ENCODE data around the gene TOB2. TPM values are rescaled to one million over a fixed set of nuclear protein-coding genes. Genes with fewer than 3 reads are reported as not detected.

TOB2 gene, protein sequence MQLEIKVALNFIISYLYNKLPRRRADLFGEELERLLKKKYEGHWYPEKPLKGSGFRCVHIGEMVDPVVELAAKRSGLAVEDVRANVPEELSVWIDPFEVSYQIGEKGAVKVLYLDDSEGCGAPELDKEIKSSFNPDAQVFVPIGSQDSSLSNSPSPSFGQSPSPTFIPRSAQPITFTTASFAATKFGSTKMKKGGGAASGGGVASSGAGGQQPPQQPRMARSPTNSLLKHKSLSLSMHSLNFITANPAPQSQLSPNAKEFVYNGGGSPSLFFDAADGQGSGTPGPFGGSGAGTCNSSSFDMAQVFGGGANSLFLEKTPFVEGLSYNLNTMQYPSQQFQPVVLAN
- 35.2 TPM for polyA plus RNA-seq (ENCODE audit: insufficient read length)

DNA sequence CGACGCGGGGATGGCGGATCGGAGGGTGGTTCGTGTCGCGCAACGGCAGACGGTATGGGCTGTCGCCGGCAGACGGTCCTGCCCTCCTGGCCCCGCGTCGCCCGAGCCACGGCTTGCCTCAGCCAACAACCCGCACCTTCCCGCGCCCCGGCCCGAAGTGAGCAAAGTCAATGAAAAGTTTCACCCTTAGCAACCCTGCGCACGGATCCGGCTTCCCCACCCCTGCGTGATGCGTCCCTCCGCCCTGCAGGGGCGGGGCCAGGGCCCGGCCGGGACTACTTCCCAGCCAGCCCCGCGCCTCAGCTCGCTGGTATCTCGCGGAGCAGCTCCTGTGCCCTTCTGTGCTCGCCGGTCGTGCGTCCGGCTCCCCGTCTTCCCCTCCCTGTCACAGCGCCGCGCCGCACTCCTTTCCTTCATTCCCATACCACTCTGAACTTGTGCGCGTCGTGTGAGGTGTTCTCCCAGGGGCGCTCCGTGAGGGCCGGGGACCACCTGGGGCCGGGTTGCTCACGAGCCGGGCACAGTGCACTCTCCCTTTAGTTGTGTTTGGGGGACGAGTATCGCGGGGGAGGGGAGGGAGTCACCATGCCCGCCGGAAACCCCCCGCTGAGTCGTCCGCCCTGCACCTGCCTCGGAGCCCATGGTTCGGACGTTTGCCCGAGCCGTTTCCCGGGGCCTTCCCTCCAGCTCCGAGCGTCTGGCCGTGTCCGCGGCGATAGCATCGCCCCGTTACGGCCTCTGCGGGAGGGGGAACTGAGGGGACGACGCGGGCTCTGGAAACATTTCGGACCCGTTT is at the start of gene TOB2:
TOB2 (minus strand) TSS at position 163 of the 796 bp plus-strand sequence. CDS start 9,456 bp downstream, outside the sequence.
- DNase-seq (ENCODE audit: low read depth) = peak; percentile 83

DNA sequence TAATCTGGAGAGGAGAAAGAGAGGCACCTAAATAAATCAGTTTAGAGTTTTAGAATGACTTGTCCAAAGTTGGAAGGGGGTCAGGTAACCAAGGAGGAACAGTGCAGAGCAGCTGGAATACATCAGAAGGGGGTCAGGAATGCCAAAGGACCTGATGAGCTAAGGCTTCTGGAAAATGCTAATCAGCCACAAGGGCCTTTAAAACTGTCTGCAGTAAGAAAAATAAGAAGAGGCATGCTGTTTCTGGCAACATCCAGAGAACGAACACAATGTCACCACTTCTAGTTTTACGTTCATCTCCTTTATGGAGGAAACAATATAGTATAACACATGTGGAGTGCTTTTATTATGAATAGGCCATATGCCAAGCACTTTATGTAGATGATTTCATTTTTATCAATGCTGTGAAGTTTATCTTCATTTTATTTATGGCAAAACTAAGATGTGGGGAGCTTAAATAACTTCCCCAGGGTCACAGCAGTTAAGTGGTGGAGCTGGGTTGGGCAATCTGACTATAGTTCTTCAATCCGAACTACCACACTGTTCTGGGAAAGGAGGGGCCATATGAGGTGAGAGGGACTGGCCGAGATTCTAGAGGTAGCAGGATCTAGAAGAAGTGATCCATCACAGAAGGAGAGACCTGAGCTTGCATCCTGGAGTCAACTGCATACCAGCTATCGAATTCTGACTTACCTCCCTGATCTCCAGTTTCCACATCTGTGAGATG is 44.9 kb upstream of the TOB2 start:
- peak; percentile 19 for DNase-seq (ENCODE audit: low read depth)

DNA sequence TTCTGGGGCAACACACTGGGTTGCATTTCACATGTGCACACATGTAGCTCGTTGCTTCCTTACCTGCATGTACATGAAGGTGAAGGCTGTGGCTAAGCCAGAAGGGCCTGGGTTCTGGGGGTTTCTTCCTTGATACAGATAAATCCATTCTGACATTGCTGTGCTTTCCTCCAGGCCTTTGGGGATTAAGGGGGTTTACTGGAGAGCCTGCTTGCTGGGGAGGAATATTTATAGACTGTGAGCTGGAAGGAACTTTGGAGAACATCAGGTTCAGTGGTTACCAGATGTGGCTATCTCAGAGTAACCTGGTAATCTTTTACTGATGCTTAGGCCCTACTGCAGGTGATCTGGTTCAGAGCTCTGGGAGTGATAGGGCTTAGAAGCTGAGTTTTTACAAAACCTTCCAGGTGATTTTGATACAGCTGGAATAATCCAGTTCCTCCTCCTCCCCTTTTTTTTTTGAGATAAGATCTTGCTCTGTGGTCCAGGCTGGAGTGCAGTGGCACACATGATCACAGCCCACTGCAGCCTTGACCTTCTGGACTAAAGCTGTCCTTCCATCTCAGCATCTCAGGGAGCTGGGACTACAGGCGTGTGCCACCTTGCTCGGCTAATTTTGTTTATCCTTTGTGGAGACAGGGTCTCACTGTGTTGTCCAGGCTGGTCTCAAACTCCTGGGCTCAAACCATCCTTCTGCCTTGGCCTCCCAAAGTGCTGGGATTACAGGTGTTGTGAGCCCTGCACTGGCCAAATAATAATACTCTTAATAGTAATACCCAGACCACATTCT is 42.2 kb upstream of the TOB2 start:
- no peak for DNase-seq (ENCODE audit: low read depth)

DNA sequence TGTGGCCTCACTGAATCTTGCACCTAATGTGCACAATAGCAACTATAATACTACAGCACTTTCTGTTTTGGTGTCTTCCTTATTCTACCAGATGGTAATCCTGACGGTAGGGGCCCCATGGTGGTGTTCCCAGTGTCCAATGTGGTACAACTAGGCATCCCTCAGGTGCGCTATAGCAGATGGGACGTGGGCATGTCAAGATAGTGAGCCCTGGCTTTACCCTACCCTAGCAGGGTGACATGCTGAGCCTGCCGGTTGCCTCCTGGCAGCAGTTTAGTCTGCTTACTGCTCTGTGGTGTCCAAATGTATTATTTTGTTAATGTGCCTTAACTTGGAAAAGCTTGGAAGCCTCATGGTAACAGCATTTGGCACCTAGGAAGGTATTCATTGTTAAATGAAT is 41.5 kb upstream of the TOB2 start:
- DNase-seq (ENCODE audit: low read depth) = no peak

DNA sequence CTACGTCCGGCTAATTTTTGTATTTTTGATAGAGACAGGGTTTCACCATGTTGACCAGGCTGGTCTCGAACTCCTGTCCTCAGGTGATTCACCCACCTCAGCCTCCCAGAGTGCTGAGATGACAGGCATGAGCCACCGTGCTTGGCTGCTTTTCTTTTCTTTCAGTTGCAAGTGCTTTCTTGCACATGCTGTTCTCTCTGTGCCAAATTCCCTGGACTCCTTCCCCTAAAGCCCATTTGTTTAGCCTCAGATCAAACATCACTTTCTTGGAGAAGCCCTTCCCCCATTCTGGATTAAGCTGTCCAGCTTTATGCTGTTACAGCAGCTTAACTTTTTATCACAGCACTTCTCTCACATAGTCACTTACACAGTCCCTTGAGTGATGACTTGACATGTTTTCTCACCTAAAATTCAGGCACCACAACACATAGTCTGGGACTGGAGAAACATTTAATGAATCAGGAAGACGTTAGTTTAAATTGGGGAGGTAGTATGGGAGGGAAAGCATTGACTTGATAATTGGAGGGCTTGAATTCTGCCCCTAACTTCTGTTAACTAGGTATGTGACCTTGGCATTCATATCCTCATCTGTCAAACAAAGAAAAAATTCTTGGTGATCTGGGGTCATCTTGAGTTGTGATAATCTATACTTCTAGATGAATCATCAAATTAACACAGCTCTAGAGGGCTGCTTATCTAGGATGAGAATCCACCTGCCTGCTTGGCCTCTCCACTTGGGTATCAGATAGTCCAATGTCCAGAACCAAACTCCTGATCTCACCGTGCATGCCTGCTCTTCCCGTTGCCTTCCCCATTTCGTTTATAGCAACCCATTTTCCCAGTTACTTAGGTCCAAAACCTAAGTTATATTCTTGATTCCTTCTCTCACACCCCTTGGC is 40.7 kb upstream of the TOB2 start:
- no peak for DNase-seq (ENCODE audit: low read depth)

DNA sequence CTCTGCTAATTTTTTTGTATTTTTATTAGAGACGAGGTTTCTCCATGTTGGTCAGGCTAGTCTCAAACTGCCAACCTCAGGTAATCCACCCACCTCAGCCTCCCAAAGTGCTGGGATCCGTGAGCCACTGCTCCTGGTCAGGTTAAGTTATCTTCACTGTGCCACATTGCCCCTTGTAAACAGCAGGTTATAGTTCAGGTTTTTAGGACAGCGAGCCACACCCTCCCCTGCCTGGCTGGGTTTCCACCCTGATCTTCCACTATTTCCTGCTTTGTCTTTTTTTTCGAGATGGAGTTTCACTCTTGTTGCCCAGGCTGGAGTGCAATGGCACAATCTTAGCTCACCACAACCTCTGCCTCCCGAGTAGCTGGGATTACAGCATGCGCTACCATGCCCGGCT is 38.4 kb upstream of the TOB2 start:
- DNase-seq (ENCODE audit: low read depth) = no peak

DNA sequence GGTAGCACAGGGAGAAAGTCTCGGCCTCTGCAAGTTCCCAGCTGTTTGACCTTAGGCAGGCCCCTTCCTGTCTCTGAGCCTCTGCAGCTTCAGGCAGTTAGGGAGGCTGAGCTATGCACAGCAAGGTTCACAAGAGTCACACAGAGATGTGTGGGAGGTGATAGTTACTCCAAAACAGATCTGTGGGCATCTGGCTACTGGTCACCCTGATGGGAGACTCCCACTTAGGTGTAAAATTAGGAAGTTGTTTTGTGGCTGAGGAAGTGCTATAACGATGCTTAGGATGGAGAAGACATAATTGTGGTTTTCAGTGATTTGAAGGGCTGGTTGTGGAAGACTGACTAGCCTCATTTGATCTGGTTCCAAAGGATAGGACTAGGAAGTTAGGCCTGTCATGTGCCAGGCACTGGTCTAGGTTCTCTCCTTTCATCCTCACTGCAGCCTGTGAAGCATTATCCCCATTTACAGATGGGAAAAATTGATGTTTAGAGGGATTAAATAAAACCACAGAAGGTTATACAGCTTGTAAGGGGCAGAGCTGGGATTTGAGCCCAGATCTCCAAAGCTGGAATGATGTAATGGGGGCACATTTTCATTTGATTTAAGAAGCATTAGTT is 35.8 kb upstream of the TOB2 start:
- no peak for DNase-seq (ENCODE audit: low read depth)

DNA sequence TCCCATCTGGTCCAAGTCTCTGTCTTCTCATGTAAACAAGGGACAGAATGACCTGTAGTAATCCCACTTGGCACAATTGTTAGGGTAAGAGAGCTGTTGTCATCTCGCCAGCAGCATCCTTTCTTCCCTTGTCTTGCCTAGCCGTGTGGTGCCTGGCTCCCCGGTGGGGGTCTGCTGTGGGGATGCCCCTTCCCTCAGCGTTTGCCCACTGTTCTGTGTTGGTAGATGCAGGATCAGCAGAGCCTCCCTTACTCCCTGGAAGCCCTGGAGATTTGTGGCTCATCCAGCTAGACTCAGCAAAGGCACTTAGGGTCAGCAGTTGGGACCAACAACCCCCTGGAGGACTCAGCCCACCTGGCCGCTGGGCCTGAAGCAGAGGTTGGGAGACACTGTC is 35.3 kb upstream of the TOB2 start:
- DNase-seq (ENCODE audit: low read depth) = no peak

DNA sequence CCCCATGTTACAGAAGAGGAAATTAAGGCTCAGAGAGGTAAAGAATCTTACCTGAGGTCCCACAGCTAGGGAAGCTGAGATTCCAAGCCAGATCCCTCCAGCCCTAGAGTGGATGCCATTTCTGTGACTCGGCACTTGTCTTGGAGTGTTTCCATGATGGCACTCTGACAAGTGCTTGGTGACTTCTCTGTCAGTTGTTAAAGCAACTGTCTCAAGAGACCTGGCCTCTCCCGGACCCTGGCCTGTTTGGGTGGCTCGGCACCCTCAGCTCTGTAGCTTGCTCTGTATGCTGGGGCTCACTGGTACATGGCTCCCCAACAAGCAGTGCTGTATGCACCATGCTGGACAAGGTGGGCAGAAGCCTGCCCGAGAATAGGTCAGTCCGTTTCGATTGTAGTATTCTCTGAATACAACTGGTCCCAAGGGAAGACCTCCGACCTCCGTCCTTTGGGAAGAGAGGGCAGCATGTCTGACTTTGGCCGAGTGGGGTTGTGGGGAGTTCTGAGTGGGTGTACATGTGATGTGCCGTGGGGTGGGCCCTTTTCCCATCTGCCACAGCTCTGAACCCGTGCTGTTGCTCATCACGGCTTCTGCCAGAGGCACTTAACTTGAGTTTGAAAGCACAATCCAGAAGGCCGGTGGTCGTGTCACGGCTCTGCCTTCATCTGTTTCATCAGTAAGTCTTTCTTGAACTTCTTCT is 34.7 kb upstream of the TOB2 start:
- no peak for DNase-seq (ENCODE audit: low read depth)

DNA sequence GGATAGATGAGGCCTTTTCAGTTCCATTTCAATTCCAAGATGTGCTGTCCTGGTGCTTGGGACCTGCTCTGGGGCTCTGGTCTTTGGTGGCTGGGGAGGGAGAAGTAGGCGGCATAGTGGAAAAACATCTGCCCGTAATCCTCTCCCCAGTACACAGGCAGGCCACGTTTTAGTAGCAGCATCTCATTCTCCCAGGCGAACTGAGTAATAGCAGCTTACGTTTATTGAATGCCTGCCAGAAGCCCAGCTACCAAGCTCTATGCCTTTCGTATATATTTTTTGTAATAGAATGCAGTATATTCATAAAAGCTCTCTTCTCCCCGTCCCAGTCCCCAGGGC is 33.8 kb upstream of the TOB2 start:
- no peak for DNase-seq (ENCODE audit: low read depth)

DNA sequence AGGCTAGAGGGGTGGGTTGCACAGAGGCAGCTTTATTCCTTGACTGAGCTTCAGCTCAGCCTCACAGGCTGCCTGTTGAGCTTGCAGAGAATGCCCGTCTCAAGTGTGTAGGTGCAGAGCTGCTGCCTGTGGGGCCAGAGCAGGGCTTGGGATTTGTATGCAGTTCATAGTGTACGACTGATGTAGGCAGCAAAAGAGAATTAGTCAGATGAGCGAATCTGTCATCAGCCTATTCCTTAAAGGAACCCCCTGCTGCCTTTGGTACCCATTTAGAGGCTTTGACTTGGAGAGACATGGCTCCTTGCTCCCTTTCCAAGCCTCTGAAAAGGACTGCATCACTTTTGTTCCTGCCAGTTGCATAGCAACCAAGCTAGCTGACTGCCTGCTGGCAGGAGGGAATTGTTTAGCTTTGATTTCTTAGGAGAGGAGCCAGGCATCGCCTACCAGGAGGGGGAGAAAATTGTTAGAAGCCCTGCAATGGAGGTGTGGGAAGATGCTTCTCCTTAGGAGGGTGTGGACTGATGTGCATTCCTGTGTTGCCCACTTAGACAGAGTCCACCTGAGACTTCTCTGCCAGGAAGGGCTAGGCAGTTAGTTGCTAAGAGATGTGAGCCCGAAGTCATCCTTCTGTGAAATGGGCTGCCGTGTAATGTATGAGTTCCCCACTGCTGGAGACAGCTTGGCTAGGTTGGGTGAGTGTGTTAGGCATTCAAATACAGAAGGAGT is 33.2 kb upstream of the TOB2 start:
- DNase-seq (ENCODE audit: low read depth) = no peak

DNA sequence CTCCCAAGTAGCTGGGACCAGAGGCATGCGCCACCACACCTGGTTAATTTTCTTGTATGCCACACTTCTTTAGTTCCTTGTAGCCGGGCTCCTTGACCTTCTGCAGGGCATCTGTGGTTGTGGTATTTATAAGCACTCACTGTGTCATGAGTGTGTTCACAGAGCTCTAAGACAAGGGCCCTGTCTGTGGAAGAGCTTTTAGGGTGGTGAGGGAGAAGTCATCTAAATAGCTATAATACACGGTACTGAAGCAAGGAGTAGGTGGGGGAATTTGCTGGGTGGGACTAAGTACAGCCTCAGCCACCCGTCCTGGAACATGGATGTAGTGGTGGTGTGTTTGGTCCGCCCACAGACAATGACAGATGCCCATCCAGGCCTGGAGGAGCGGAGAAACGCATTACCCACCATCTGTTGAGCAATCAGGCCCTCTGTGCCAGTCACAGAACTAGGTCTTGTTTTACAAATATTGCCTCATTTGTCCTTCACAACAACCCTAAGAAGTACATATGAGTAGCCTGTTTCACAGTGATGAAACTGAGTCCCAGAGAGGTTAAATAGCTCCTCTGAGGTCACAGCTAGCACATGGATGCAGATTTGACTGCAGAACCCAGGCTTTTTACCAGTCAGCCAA is 32.4 kb upstream of the TOB2 start:
- DNase-seq (ENCODE audit: low read depth) = no peak

DNA sequence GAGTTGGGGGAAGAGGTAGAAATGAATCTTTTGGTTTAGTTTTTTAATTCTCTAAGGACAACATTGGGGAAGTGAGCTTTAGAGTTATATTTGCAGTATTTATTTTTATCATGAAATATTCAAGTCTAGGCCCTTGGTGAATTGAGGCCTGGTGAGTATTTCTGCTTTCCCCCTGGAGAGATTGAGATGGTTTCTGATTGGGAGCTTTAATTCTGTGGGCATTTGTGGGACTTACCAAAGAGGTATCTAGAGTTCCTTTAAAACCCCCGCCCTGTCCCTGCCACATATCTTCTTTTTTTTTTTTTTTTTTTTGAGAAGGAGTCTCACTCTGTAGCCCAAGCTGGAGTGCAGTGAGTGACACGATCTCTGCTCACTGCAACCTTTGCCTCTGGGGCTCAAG is 31.9 kb upstream of the TOB2 start:
- DNase-seq (ENCODE audit: low read depth) = no peak

DNA sequence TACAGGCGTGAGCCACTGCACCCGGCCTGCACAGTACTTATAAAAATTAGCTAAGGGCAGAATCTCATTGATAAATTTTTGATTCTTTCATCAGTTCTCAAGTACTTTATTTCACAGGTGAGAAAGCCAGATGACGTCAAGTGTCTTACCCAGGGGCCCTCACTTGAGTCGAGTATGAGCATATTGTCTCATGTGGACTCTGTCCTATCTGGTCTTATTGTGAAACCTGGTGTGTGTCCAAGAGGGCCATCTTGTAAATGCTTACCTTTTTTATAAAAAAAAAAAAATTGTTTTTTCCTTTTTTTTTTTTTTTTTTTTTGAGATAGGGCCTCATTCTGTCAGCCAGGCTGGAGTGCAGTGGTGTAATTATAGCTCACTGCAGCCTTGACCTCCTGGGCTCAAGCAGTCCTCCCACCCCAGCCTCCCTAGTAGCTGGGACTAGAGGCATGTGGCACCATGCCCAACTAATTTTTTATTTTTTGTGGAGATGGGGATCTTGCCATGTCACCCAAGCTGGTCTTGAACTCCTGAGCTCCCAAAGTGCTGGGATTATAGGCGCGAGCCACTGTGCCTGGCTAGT is 28.4 kb upstream of the TOB2 start:
- no peak for DNase-seq (ENCODE audit: low read depth)

DNA sequence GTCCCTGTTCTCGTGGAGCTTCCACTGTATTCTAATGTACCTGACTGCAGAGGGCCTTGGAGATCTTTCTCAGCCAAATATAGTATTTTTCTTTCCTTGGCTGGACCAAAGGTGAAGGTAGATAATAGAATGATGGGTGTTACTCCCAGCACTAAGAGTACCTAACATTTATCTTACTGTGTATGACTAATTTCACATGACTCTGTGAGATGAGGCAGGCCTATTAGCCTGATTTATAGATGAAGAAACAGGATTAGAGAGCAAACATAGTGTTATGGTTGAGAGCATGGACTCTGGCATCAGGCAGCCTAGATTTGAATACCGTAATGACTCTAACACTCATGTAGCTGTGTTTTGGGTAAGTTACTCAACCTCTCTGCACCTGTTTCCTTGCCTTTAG is 25.0 kb upstream of the TOB2 start:
- no peak for DNase-seq (ENCODE audit: low read depth)

DNA sequence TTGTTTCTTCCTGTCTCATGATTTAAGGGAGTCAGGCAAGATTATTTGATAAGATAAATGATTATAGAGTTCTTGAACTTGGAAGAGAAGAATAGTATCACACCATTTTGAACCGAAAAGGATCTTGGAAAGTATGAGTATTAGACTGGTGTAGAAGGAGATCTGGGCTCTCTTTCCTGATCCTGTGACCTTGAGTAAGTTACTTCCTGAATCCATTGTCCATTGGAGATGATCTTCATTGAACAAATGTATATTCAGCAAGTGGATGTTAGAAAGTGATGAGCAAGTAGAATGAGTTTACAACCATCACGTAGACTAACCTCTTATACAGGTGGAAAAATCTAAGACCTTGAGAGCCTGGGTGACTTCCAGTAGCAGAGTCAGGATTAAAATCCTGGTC is 24.3 kb upstream of the TOB2 start:
- DNase-seq (ENCODE audit: low read depth) = no peak

DNA sequence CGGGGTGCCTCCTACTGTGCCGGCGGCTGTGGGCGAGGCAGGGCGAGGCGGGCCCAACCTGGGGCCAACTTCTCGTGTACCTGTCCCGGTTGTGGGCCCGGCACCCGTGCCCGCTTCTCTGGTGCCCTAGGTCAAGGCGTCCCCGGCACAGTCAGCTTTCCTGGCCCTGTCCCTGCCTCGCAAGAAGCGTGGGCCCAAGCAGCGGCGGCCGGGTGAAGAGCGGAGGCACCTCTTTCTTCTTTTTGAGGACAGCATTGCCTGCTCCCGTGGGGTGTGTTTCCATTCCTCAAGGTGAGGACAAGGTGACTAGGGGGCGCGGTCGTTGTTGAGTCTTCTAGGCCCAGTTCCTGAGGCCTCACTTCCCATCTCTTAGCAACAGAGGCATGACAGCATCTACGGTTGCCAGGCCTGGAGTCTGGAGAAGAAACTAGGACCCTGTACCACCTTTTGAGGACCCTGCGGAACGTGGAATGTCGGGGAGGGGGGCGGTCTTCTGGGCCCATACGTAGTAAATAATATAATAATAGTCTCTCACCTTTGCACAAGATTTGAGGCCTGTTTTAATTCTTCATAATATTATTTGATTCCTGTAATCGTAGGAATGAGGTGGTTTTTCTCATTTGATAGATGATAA is 22.7 kb upstream of the TOB2 start:
- no peak for DNase-seq (ENCODE audit: low read depth)
